Neural cell (in vitro differentiated cells): Measurements from ENCODE around the gene EID2B. TPM values are rescaled to one million over a fixed set of nuclear protein-coding genes. Genes with fewer than 3 reads are reported as not detected.

ENCODE experiments used
- H2AFZ ChIP-seq: fragments of 200-600, 300-800 bp; sonication (generic), shearing (Covaris generic); 2 replicates; pipeline ENCODE4 v1.6.0; 2014; ENCODE audit warnings: low read depth, mild to moderate bottlenecking, antibody characterized with exemption, low read length, moderate library complexity
- H3F3A ChIP-seq: fragments of 200-600 bp; shearing (Covaris generic); 2 replicates; pipeline ENCODE4 v1.6.1; 2016; ENCODE audit warnings: mild to moderate bottlenecking, moderate library complexity, mixed read lengths, antibody characterized with exemption, low read length; ENCODE audit not compliant: insufficient read depth, poor library complexity, severe bottlenecking
- H3K27ac ChIP-seq: fragments of 200-600, 300-800 bp; sonication (generic), shearing (Covaris generic); 2 replicates; pipeline ENCODE4 v1.5.1; 2014; ENCODE audit warnings: mild to moderate bottlenecking, low read length, moderate library complexity
- H3K27me3 ChIP-seq: fragments of 300-800, 200-600 bp; sonication (generic), shearing (Covaris generic); 2 replicates; pipeline ENCODE4 v1.6.0; 2014; ENCODE audit warnings: mild to moderate bottlenecking, low read depth, low read length, moderate library complexity; ENCODE audit not compliant: insufficient read depth
- H3K36me3 ChIP-seq: fragments of 300-800, 200-600 bp; sonication (generic), shearing (Covaris generic); 2 replicates; pipeline ENCODE4 v1.5.1; 2014; ENCODE audit warnings: mild to moderate bottlenecking, antibody characterized with exemption, low read length, moderate library complexity; ENCODE audit not compliant: insufficient read depth
- H3K4me2 ChIP-seq: fragments of 300-800, 200-600 bp; sonication (generic), shearing (Covaris generic); 2 replicates; pipeline ENCODE4 v1.6.0; 2014; ENCODE audit warnings: mild to moderate bottlenecking, low read length
- H3K4me3 ChIP-seq: fragments of 300-800, 200-600 bp; sonication (generic), shearing (Covaris generic); 2 replicates; pipeline ENCODE4 v1.5.1; 2014; ENCODE audit warnings: mild to moderate bottlenecking, low read length, moderate library complexity
- H3K79me2 ChIP-seq: fragments of 200-600 bp; shearing (Covaris generic); replicated peaks from 2 replicates; pipeline ENCODE4 v1.6.0; 2014; ENCODE audit warnings: mild to moderate bottlenecking, low read length, moderate library complexity; ENCODE audit not compliant: insufficient read depth
- H3K9ac ChIP-seq: fragments of 300-800, 200-600 bp; sonication (generic), shearing (Covaris generic); 2 replicates; pipeline ENCODE4 v1.6.1; 2016; ENCODE audit warnings: mild to moderate bottlenecking, low read length, mixed read lengths
- H3K9me2 ChIP-seq: fragments of 200-600 bp; shearing (Covaris generic); 2 replicates; pipeline ENCODE4 v1.6.1; 2016; ENCODE audit warnings: mild to moderate bottlenecking, low read length, mixed read lengths; ENCODE audit not compliant: insufficient read depth
- H3K9me3 ChIP-seq: fragments of 200-600, 300-800 bp; sonication (generic), shearing (Covaris generic); 2 replicates; pipeline ENCODE4 v1.6.1; 2016; ENCODE audit warnings: mild to moderate bottlenecking, mixed run types, low read length, moderate library complexity, mixed read lengths
- H4K20me1 ChIP-seq: fragments of 200-600 bp; shearing (Covaris generic); 2 replicates; pipeline ENCODE4 v1.6.1; 2016; ENCODE audit warnings: mild to moderate bottlenecking, mixed run types; ENCODE audit not compliant: insufficient read depth
- EP300 ChIP-seq: fragments of 450-650 bp; conservative IDR thresholded peaks from 2 replicates; pipeline ENCODE4 v1.6.1; 2014; ENCODE audit warnings: antibody characterized with exemption, mild to moderate bottlenecking, moderate library complexity; ENCODE audit not compliant: poor library complexity, severe bottlenecking
- EZH2 ChIP-seq: fragments of 200-600, 300-800 bp; shearing (Covaris generic), sonication (generic); IDR thresholded peaks from 2 replicates; pipeline ENCODE4 v1.6.1; 2014; ENCODE audit warnings: antibody characterized with exemption, low read length, borderline replicate concordance, mild to moderate bottlenecking; ENCODE audit not compliant: insufficient read depth, poor library complexity, severe bottlenecking
- MXI1 ChIP-seq: fragments of 450-650 bp; conservative IDR thresholded peaks from 2 replicates; pipeline ENCODE4 v1.6.1; 2014; ENCODE audit warnings: antibody characterized with exemption, mild to moderate bottlenecking; ENCODE audit not compliant: poor library complexity, severe bottlenecking
- POLR2AphosphoS5 ChIP-seq: IDR thresholded peaks from 2 replicates; pipeline ENCODE4 v1.6.1; 2012
- RAD21 ChIP-seq: fragments of 450-650 bp; conservative IDR thresholded peaks from 2 replicates; pipeline ENCODE4 v1.6.1; 2014; ENCODE audit warnings: antibody characterized with exemption, mild to moderate bottlenecking, moderate library complexity
- SMC3 ChIP-seq: fragments of 450-650 bp; conservative IDR thresholded peaks from 2 replicates; pipeline ENCODE4 v1.6.1; 2014; ENCODE audit warnings: antibody characterized with exemption, mild to moderate bottlenecking, moderate library complexity; ENCODE audit not compliant: poor library complexity
- TAF1 ChIP-seq: IDR thresholded peaks from 2 replicates; pipeline ENCODE4 v1.6.1; 2012; ENCODE audit warnings: low read depth
- polyA plus RNA-seq: library from polyadenylated mRNA; depleted of rRNA; stranded (reverse); fragments of >200 nt; gene quantifications from 2 replicates; pipeline ENCODE4 v1.2.3, GENCODE V29; 2014
- TF ChIP-seq, protein P1 (sequence below): fragments of 450-650 bp; IDR thresholded peaks from 2 replicates; pipeline ENCODE4 v1.5.1; 2014; ENCODE audit warnings: antibody characterized with exemption, mild to moderate bottlenecking, moderate library complexity; ENCODE audit not compliant: poor library complexity, severe bottlenecking
- TF ChIP-seq, protein P2 (sequence below): IDR thresholded peaks from 2 replicates; pipeline ENCODE4 v1.6.1; 2012; ENCODE audit warnings: borderline replicate concordance

EID2B gene
- polyA plus RNA-seq, 1 donor from 2014 or later, result 36.5 TPM

DNA sequence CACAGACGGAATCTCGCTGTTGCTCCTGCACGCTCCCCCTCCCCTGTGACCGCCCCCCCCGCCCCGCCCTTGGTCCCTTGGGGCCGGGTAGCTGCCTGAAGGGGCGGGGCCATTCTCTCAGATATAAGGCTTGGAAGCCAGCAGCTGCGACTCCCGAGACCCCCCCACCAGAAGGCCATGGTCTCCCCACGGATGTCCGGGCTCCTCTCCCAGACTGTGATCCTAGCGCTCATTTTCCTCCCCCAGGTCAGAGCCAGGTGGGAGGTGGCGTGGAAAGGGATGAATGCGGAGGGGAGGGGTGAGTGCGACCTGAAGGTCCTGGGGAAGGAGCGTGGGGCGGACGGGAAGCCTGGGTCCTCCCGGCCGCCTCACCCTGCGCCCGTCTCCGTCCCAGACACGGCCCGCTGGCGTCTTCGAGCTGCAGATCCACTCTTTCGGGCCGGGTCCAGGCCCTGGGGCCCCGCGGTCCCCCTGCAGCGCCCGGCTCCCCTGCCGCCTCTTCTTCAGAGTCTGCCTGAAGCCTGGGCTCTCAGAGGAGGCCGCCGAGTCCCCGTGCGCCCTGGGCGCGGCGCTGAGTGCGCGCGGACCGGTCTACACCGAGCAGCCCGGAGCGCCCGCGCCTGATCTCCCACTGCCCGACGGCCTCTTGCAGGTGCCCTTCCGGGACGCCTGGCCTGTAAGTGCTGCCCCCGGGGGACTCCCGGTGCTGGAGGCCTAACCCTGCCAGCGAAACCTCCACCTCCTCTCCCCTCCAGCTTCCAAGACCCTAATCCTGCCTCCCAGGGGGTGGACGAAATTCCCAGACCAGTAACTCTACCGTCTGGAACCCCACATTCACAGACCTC is 33.6 kb downstream of the EID2B start, which contains the start of gene DLL3:
TSS of gene DLL3 (plus strand) at position 150 of the 845 bp plus-strand sequence. CDS start at position 178, 28 bp downstream.
- H3K79me2 ChIP-seq, result peaks cover 5% of the 10 kb centered on the region
- H3K9me3 ChIP-seq, result no peaks in the 10 kb centered on the region
- no peaks in the 10 kb centered on the region for H3K9me2 ChIP-seq
- H3K27me3 ChIP-seq, result peaks cover 10% of the 10 kb centered on the region
- no peak within 1 kb of the TSS for H3K4me2 ChIP-seq
- peak within 1 kb of the TSS; percentile 54 for H3K4me3 ChIP-seq
- H4K20me1 ChIP-seq, result no peaks in the 10 kb centered on the region
- H3K36me3 ChIP-seq, result no peaks in the 10 kb centered on the region
- H2AFZ ChIP-seq, result peak within 1 kb of the TSS; percentile 46
- H3F3A ChIP-seq, result no peaks in the 10 kb centered on the region
- TF ChIP-seq EZH2 (no peak), MXI1 (no peak)
- peak within 1 kb of the TSS; percentile 46 for H3K9ac ChIP-seq
- H3K27ac ChIP-seq, result peak within 1 kb of the TSS; percentile 40

DNA sequence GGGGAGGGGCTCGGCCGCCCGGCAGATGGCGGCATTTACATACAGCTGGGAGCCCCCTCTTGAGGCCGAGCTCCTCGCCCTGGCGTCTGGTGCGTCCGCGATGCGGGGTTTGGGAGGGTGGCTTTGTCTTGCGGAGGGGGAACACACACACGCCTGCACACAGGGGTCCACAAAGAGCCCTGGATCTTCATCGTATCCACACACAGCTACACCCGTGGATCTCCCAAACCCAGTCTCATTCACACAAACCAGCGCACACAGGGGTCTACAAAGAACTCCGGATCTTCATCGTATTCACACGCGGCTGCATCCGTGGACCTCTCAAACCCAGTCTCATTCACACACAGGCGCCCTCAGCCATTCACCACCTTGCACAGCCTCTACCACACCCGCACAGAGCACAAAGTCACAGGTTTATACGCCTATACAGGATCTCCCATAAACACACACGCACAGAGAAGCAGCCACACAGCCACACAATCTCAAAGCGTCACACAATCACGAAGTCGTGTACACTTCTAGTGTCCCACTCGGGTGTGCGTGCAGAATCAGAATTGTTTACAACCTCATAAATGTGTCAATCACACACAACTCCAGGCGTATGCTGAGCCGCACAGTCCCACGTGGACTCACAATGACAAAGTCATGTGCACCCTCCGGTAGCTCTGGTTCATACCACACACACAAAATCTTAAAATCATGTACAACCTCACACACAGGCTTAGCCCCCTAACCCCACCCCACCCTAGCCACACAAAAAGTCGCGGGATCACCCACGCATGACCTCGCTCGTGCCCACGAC is 34.5 kb downstream of the EID2B start:
- Histone ChIP-seq H4K20me1 (no peaks in the 10 kb centered on the region), H3K27ac (peak overlapping the region; percentile 40), H3K9ac (peak overlapping the region; percentile 46), H3K9me3 (no peaks in the 10 kb centered on the region), H3K4me3 (peak overlapping the region; percentile 54), H3K4me2 (no peak overlapping the region), H3K9me2 (no peaks in the 10 kb centered on the region), H3K36me3 (no peaks in the 10 kb centered on the region), H3K27me3 (peaks cover 10% of the 10 kb centered on the region), H2AFZ (peak overlapping the region; percentile 46), H3F3A (no peaks in the 10 kb centered on the region), H3K79me2 (peaks cover 5% of the 10 kb centered on the region)
- TF ChIP-seq, protein P1, sequence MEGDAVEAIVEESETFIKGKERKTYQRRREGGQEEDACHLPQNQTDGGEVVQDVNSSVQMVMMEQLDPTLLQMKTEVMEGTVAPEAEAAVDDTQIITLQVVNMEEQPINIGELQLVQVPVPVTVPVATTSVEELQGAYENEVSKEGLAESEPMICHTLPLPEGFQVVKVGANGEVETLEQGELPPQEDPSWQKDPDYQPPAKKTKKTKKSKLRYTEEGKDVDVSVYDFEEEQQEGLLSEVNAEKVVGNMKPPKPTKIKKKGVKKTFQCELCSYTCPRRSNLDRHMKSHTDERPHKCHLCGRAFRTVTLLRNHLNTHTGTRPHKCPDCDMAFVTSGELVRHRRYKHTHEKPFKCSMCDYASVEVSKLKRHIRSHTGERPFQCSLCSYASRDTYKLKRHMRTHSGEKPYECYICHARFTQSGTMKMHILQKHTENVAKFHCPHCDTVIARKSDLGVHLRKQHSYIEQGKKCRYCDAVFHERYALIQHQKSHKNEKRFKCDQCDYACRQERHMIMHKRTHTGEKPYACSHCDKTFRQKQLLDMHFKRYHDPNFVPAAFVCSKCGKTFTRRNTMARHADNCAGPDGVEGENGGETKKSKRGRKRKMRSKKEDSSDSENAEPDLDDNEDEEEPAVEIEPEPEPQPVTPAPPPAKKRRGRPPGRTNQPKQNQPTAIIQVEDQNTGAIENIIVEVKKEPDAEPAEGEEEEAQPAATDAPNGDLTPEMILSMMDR, result peak; percentile 61
- peak; percentile 63 for TF ChIP-seq SMC3
- no peak for TF ChIP-seq EZH2
- no peak for TF ChIP-seq POLR2AphosphoS5
- TF ChIP-seq MXI1, result peak; percentile 37
- peak; percentile 54 for TF ChIP-seq RAD21
- TF ChIP-seq EP300, result no peak
- TF ChIP-seq, protein P2, sequence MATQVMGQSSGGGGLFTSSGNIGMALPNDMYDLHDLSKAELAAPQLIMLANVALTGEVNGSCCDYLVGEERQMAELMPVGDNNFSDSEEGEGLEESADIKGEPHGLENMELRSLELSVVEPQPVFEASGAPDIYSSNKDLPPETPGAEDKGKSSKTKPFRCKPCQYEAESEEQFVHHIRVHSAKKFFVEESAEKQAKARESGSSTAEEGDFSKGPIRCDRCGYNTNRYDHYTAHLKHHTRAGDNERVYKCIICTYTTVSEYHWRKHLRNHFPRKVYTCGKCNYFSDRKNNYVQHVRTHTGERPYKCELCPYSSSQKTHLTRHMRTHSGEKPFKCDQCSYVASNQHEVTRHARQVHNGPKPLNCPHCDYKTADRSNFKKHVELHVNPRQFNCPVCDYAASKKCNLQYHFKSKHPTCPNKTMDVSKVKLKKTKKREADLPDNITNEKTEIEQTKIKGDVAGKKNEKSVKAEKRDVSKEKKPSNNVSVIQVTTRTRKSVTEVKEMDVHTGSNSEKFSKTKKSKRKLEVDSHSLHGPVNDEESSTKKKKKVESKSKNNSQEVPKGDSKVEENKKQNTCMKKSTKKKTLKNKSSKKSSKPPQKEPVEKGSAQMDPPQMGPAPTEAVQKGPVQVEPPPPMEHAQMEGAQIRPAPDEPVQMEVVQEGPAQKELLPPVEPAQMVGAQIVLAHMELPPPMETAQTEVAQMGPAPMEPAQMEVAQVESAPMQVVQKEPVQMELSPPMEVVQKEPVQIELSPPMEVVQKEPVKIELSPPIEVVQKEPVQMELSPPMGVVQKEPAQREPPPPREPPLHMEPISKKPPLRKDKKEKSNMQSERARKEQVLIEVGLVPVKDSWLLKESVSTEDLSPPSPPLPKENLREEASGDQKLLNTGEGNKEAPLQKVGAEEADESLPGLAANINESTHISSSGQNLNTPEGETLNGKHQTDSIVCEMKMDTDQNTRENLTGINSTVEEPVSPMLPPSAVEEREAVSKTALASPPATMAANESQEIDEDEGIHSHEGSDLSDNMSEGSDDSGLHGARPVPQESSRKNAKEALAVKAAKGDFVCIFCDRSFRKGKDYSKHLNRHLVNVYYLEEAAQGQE, result no peak
- TF ChIP-seq TAF1, result no peak
